Glutamatergic neuron (in vitro differentiated cells): ENCODE measurements around the gene NUCB1. TPM values are rescaled to one million over a fixed set of nuclear protein-coding genes. Genes with fewer than 3 reads are reported as not detected.

ENCODE experiments used
- DNase-seq: peaks from one replicate; pipeline ENCODE4 v3.0.0; 2022
- H3K27ac Mint-ChIP-seq: one replicate; pipeline ENCODE4 v1.8.0; 2020; ENCODE audit warnings: mild to moderate bottlenecking, mixed read lengths, inconsistent platforms; ENCODE audit not compliant: unreplicated experiment
- H3K27me3 Mint-ChIP-seq: one replicate; pipeline ENCODE4 v1.8.0; 2020; ENCODE audit warnings: mild to moderate bottlenecking, moderate library complexity, mixed read lengths, inconsistent platforms; ENCODE audit not compliant: unreplicated experiment
- H3K36me3 Mint-ChIP-seq: one replicate; pipeline ENCODE4 v1.8.0; 2020; ENCODE audit warnings: mild to moderate bottlenecking, mixed read lengths, inconsistent platforms; ENCODE audit not compliant: unreplicated experiment
- H3K4me1 Mint-ChIP-seq: one replicate; pipeline ENCODE4 v1.8.0; 2020; ENCODE audit warnings: mild to moderate bottlenecking, low read depth, mixed read lengths, inconsistent platforms; ENCODE audit not compliant: unreplicated experiment
- H3K4me3 Mint-ChIP-seq: one replicate; pipeline ENCODE4 v1.8.0; 2020; ENCODE audit warnings: mild to moderate bottlenecking, mixed read lengths, inconsistent platforms; ENCODE audit not compliant: unreplicated experiment
- H3K9me3 Mint-ChIP-seq: one replicate; pipeline ENCODE4 v1.8.0; 2020; ENCODE audit warnings: mild to moderate bottlenecking, moderate library complexity, mixed read lengths, inconsistent platforms; ENCODE audit not compliant: unreplicated experiment
- CTCF ChIP-seq: fragments of 200-600 bp; sonication (generic); IDR thresholded peaks from one replicate; pipeline ENCODE4 v1.5.0; 2021; ENCODE audit not compliant: partially characterized antibody, unreplicated experiment
- total RNA-seq: library from RNA; stranded (reverse); fragmentation: NEBNext Ultra II Directional; extraction: Animal tissue kit (Norgen Biotek cat#: 25700); gene quantifications from one replicate; pipeline ENCODE4 v1.2.1, GENCODE V29; 2021; ENCODE audit not compliant: unreplicated experiment

NUCB1 gene
- total RNA-seq, 1 donor from 2014 or later, result 115 TPM

DNA sequence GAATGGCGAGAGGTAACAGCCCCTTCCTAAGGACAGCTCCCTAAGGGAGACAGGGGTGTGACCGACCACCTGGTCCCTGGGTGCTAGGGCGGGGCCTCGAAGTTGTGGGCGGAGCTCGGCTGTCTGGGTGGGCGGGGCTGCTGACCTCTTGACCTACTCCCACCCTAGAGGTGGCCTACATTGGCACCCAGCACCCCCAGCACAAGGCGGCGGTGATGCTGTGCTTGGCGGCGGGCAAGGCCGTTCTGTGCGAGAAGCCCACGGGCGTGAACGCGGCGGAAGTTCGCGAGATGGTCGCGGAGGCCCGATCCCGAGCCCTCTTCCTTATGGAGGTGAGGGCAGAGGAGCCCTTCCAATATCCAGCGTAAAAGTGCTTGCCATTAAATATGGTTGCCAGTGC is 35.8 kb downstream of the NUCB1 start:
- H3K27ac Mint-ChIP-seq, result no peak overlapping the region
- H3K36me3 Mint-ChIP-seq, result no peaks in the 10 kb centered on the region
- H3K4me3 Mint-ChIP-seq, result no peak overlapping the region
- H3K9me3 Mint-ChIP-seq, result peaks cover 4% of the 10 kb centered on the region
- H3K27me3 Mint-ChIP-seq, result peaks cover 4% of the 10 kb centered on the region
- peaks cover 3% of the 10 kb centered on the region for H3K4me1 Mint-ChIP-seq
- no peak for TF ChIP-seq CTCF
- no peak for DNase-seq

DNA sequence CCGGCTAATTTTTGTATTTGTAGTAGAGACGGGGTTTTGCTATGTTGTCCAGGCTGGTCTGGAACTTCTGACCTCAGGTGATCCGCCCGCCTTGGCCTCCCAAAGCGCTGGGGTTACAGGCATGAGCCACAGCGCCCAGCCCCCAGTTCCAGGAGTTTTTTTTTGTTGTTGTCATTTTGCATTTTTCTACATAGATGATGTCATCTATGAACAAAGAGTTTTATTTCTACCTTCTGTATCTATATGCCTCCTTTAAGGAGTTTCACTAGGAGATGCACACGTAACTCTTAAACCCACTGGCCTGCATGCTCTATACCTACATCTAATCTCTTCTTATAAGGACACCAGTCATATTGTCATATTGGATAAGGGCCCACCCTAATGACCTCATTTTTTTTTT is 38.1 kb downstream of the NUCB1 start:
- Mint-ChIP-seq H3K36me3 (no peaks in the 10 kb centered on the region), H3K27me3 (peaks cover 4% of the 10 kb centered on the region), H3K9me3 (peaks cover 5% of the 10 kb centered on the region), H3K4me3 (no peak overlapping the region), H3K4me1 (peaks cover 1% of the 10 kb centered on the region), H3K27ac (no peak overlapping the region)
- no peak for DNase-seq
- no peak for TF ChIP-seq CTCF

DNA sequence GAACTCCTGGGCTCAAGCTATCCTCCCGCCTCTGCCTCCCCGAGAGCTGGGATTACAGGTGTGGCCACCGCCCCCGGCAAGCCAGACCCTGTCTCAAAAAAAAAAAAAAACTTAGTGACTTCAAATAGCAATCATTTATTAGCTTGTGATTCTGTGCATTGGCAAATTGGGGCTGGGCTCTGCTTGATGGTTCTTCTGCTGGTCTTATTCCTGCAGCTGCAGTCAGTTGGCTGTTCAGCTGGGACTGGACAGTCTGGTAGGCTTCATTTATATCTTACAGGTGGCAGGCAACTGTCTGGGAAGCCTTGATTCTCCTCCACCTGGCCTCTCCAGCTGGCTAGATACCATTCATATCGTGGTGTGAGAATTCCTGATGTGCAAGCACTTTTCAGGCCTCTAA is 40.8 kb downstream of the NUCB1 start:
- no peak overlapping the region for H3K27ac Mint-ChIP-seq
- H3K4me1 Mint-ChIP-seq, result no peaks in the 10 kb centered on the region
- no peak for TF ChIP-seq CTCF
- H3K4me3 Mint-ChIP-seq, result no peak overlapping the region
- peaks cover 5% of the 10 kb centered on the region for H3K9me3 Mint-ChIP-seq
- peaks cover 5% of the 10 kb centered on the region for H3K27me3 Mint-ChIP-seq
- DNase-seq, result no peak
- H3K36me3 Mint-ChIP-seq, result no peaks in the 10 kb centered on the region

DNA sequence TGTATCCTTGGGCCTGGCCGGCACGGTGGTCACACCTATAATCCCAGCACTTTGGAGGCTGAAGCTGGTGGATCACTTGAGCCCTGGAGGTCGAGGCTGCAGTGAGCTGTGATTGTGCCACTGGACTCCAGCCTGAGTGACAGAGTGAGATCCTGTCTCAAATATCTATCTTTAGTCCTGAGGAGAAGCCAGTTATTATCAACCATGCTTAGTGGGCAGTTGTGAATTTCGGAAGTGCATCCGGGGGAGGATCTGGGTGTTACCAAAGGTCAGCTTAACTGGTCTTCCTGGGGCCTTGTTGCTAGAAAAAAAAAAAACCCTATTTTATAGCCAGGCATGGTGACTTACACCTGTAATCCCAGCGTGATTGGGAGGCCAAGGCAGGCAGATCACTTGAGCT is 43.0 kb downstream of the NUCB1 start:
- H3K27me3 Mint-ChIP-seq, result peaks cover 5% of the 10 kb centered on the region
- H3K27ac Mint-ChIP-seq, result no peak overlapping the region
- H3K4me3 Mint-ChIP-seq, result no peak overlapping the region
- no peaks in the 10 kb centered on the region for H3K4me1 Mint-ChIP-seq
- no peak for DNase-seq
- TF ChIP-seq CTCF, result no peak
- no peaks in the 10 kb centered on the region for H3K36me3 Mint-ChIP-seq
- peaks cover 5% of the 10 kb centered on the region for H3K9me3 Mint-ChIP-seq

DNA sequence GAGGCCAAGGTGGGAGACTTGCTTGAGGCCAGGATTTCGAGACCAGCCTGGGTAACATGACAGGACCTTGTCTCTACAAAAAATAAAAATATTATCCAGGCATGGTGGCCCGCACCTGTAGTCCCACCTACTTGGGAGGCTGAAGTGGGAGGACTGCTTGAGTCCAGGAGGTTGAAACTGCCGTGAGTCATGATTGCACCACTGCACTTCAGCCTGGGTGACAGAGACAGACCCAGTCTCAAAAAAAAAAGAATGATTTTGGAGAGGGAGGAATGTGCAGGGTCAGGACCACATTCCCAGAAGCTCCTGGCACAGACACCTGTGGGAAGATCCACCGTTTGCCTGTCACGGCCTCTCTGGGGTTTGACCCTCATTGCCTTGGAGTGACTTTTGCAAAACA is 45.3 kb downstream of the NUCB1 start:
- TF ChIP-seq CTCF, result no peak
- DNase-seq, result no peak
- H3K4me3 Mint-ChIP-seq, result no peak overlapping the region

More for the DNA sequence above, 45.3 kb downstream of the NUCB1 start:
- Mint-ChIP-seq H3K9me3 (peaks cover 6% of the 10 kb centered on the region), H3K27me3 (peaks cover 8% of the 10 kb centered on the region), H3K36me3 (no peaks in the 10 kb centered on the region), H3K4me1 (peaks cover 5% of the 10 kb centered on the region), H3K27ac (no peak overlapping the region)
